Activated CD4-positive, alpha-beta T cell treated with anti-CD3 and anti-CD28 coated beads, Interleukin-2, amount 50 U/mL, for 1 hour (primary cell): Measurements from ENCODE around the gene PI4KA.
"Not testable (repeated sequence)": the region's sequence is repeated elsewhere in the genome, so short reads cannot be mapped to it uniquely, and the experiment has no call there.

Experiments used
- DNase-seq: peaks from one replicate; pipeline ENCODE4 v3.0.0-alpha.2; 2020

Gene PI4KA

GRCh38 chr22:20746431-20747189 is 112.0 kb downstream of the PI4KA start:
- DNase-seq: no peak

- DNase-seq: no peak
Measured at GRCh38 chr22:20745119-20745518, 113.5 kb downstream of the PI4KA start.

GRCh38 chr22:20744456-20744855 is 114.2 kb downstream of the PI4KA start:
- DNase-seq: no peak

DNA sequence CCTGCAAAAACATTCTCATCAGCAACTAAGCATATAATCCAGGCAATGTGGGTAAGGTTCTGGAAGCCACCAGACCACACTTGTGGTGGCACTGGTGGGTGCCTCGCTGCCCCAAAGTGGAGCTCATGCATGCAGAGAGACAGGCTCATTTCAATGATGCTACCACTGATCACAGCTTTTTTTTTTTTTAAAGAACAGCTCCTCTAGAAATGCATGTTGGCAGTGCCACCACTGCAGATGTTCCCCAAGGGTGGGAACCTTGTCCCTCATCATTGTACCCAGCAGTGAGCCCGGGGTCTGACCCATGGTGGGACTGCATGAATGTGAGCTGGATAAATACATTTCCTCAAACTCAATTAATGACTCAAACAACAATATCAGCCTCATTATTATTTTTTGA is 115.8 kb downstream of the PI4KA start:
- DNase-seq: no peak

- peak; percentile 43 for DNase-seq
Measured at GRCh38 chr22:20741634-20742581, 116.7 kb downstream of the PI4KA start.

DNA sequence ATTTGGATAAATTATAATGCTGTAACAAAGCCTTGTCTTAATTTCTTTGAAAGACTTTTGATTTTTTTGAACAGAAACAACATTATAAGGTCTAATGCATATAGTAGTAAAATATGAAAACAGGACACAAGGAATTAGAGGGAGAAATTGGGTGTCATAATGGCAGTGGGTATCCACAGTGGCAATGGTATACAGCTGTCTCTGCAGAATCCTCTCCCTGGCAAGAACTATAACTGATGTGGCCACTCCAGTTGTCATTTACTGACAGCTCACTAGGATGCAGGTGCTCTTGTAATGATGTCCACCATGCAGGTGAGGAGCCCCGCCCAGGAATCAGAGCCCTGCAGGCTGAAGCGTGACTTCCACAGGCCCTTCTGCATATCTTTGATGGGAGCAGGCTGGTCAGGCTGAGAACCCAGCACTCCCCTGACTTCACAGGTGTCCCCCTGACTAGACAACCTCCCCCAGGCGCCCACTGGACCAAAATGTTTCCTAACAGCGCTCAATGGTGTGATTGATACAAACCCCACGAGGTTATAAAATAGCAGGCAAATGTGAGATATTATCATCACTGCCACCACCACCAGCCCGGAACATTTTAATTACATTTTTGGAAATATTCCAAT is 117.5 kb downstream of the PI4KA start:
- no peak for DNase-seq

DNA sequence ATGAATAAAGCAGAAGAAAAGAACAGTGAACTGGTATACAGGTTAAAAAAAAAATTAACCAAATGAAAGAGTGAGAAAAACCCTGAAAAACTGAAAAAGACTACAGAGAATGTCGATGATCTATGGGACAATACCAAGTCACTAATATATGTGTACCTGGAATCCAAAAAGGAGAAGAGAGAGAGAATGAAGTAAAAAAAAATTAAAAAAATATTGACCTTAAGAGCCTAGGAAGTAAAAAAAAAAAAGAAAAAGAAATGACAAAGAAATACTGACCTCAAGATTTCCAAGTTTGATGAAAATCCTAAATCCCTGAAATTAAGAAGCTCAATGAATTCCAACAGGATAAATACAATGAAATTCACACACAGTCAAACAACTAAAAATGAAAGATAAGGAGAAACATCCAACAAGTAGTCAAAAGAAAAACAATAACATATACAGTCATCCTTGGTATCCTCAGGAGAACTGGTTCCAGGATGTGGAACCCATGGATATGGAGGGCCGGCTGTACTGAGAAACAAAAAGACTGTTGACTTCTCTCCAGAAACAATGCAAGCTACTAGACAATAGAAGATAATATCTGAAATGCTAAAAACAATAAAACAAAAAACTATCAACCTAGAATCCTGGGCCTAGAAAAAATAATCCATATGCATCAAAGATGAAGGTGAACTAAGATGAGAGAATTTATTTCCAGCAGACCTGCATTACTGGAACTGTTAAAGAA is 118.2 kb downstream of the PI4KA start:
- DNase-seq: no peak

GRCh38 chr22:20738394-20739089 is 120.1 kb downstream of the PI4KA start:
- no peak for DNase-seq

DNA sequence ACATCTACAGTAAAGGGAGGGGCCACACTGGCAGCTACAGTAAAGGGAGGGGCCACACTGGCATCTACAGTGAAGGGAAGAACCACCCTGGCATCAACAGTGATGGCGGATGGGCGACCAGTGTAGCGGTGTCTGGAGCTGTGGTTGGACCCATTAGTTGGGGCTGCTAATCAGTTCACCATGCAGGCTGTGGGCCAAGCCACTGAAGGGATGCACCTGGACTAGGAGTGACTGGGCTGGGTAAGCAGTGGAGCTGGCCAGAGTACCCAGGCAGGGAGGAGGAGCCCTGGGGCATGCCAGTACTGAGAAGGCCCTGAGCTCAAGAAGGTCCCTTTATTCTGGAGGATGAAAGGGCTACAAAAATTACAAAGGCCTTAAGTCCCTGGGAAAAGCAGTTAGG is 121.7 kb downstream of the PI4KA start:
- DNase-seq: not testable (repeated sequence)

DNA sequence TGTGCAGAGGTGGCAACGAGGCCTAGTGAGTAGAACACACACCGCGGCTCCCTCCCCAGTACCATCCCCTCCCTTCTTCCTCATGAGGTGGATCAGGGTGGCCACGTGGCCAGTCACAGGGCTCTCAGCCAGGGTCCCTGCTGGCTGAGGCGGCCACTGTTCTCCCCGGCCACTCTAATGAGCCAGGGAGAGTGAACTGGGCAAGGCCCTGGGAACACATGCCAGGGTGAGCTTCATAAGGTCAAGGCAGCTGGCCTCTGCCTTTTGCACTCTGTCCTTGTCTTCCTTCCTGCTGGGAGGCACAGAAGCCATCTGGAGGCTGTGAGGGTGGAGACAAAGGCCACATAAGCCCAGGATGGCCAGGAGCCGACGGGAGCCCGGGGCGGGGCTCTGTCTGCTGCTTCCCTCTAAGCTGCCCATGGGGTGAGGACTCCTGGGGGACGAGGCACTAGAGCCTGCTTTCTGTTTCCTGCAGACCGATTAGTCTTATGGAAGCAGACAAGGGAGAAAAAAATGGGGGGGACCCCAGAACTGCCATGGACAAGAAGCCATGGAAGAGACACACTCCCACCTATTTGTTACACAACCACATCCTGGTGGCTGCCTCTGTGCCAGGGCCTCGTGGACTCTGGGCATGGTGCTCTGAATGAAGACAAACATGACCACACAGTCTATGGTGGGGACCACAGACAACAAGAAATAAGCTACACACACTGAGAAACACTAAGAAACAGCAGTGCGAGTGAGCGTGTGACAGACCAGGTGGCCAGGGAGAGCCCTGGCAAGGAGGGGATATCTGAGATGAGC is 123.1 kb downstream of the PI4KA start:
- DNase-seq: not testable (repeated sequence)

- DNase-seq: not testable (repeated sequence)
Measured at GRCh38 chr22:20732431-20732830, 126.2 kb downstream of the PI4KA start.

DNA sequence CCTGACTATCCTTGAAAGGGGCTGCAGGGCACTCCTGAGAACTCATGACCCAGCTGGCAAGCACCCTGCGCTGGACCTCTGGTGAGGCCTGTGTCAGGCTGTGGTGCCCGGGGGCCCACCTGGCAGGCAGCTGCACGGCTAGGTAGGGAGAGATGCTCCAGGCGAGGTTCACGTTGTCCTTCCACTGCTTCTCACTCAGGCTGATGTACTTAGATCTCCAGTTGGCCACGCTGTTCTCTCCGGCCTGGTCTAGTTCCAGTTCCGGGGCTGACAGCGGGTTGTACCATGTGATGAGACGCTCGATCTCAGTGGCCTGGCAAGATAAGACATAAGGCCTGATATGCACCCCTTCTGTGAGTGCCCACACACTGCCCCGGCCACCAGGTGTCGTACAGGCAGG is 129.4 kb downstream of the PI4KA start:
- no peak for DNase-seq

- DNase-seq: no peak
Measured at GRCh38 chr22:20728523-20729190, 130.0 kb downstream of the PI4KA start.

DNA sequence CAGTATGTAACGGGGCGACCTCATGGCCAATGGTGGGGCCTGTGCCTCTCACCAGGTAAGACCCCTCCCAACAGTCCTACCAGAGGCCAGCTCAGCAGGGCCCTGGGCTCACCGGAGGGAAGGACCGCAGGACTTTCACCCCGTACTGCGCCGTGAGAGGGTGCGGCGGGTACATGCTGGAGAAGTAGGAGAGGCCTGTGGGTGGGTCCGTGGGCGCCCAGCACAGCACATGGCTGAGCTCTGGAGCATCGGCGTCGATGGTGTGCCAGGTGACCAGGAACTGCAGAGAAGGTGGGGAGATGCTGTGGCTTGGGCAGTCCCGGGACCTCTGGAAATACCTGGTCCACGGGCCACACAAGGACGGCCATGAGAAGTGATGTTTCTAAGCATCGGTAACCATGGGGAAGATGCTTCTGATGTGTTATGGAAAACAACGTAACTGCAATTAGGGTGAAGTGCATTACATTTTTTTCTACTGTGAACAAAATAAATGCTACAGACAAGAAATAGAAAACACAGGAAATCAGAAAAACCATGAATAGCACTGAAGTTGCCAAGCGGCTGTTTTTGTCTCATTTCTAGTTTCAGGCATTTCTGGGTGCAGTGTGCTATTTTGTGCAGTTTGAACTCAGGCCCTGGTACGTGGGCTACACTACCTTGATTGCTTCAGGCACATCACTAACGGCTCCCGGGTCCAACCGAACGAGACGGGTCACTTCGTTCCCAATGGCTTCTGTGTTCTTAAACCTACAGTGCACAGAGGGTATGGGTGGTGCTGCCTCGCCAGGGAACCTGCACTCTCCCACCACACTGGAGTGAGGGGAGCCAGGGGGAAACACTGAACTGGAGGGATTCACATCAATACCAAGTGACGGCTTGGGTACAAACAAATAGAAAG is 131.2 kb downstream of the PI4KA start:
- DNase-seq: no peak

- no peak for DNase-seq
Measured at GRCh38 chr22:20725987-20726558, 132.5 kb downstream of the PI4KA start.

DNA sequence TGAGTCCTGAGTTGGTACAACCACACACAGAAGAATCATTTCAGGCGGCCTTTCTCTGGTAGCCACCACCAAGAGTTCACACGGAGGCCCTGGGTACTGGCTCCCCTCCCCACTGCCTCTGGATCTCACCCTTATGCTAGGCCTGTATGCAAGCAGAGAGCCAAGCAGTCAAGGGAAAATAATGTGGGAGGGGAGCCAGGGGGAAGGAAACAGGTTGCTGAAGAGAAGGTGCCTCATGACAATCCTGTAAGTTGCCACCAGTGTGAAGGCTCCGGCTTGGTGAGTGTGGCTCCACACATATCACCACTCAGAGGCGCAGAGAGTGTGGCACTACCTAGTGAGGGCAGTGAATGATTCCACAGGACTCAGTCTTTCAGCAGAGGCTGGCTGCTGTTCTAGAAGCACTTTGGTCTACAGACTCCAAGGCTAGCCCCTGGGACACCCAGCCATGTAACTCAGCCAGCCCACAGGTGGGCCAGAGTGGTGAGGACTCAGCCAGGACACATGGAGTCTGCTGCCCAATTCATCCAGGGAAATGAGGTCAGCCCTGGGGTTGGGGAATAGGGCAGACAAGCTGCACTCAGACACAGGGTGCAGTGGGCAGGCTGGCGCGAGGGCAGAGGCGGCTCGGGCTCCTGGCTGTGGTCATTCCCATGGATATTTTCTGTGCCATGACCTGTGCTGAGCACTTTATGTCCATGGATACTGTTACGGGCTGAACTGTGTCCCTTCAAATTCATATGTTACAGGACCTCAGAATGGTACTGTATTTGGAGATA is 133.7 kb downstream of the PI4KA start:
- no peak for DNase-seq

DNA sequence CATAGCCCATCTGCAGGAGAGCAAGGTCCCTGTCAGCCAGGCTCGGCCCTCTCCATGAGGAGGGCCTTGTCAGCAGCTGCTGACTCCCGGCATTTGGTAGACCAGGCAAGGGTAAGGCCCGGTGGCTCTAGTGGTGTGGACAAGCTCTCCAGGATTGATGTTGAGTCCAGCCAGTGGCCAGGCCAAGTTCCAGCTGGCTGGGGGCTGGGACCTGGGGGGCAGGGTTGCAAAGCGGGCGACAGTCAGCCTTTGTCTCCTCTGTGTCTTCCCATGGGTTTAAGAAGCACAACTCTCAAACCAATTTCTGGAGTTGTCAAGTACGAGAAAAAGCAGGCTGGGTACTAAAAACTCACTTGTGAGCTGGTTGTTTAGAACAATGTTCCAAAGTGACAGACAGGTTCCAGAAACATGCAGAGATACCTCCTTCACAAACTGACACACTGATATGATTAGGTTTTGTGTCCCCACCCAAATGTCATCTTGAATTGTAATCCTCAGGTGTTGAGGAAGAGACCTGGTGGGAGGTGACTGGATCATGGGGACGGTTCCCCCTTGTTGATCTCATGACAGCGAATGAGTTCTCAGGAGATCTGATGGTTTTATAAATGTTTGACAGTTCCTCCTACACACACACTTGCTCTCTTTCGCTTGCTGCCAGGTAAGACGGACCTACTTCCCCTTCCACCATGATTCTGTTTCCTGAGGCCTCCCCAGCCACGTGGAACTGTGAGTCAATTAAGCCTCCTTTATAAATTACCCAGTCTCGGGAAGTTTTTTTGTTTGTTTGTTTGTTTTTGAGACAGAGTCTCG is 137.0 kb downstream of the PI4KA start:
- no peak for DNase-seq
